ENCODE measurements around the gene NAA38. TPM values are rescaled to one million over a fixed set of nuclear protein-coding genes. Genes with fewer than 3 reads are reported as not detected.

NAA38 gene
- 170 TPM for polyA plus RNA-seq

GRCh38 chr17:7856811-7857712, at the start of gene NAA38:
Gene NAA38, minus strand, starts transcription at chr17:7857559. Its CDS starts 96 bp downstream, at chr17:7857463.
- no peaks in the 10 kb centered on the region for H3K27me3 Mint-ChIP-seq
- no peak within 1 kb of the TSS for H3K27ac Mint-ChIP-seq
- H3K36me3 Mint-ChIP-seq: no peaks in the 10 kb centered on the region
- H3K4me1 Mint-ChIP-seq: peaks cover 5 to 18% (median 8%) of the 10 kb centered on the region in 3 donors
- H3K4me3 Mint-ChIP-seq: no peak within 1 kb of the TSS
- no peaks in the 10 kb centered on the region for H3K9me3 Mint-ChIP-seq

- peaks cover 0 to 2% (median 0%) of the 10 kb centered on the region in 3 donors for H3K9me3 Mint-ChIP-seq
- no peak overlapping the region for H3K27ac Mint-ChIP-seq
- H3K27me3 Mint-ChIP-seq: no peaks in the 10 kb centered on the region
- no peak overlapping the region for H3K4me3 Mint-ChIP-seq
- H3K36me3 Mint-ChIP-seq: peaks cover 3% of the 10 kb centered on the region
- H3K4me1 Mint-ChIP-seq: no peaks in the 10 kb centered on the region
Observed at GRCh38 chr17:7903154-7904103, 46.1 kb upstream of the NAA38 start.

GRCh38 chr17:7897773-7898172, 40.4 kb upstream of the NAA38 start:
- Mint-ChIP-seq H3K36me3 (peaks cover 5% of the 10 kb centered on the region), H3K27ac (no peak overlapping the region), H3K4me1 (no peaks in the 10 kb centered on the region), H3K4me3 (no peak overlapping the region), H3K9me3 (no peaks in the 10 kb centered on the region), H3K27me3 (no peaks in the 10 kb centered on the region)

- no peak overlapping the region for H3K27ac Mint-ChIP-seq
Observed at GRCh38 chr17:7897090-7897489, 39.7 kb upstream of the NAA38 start.

GRCh38 chr17:7894866-7895265, 37.5 kb upstream of the NAA38 start:
- Mint-ChIP-seq H3K4me3 (no peak overlapping the region), H3K27ac (no peak overlapping the region), H3K4me1 (no peaks in the 10 kb centered on the region), H3K9me3 (no peaks in the 10 kb centered on the region), H3K27me3 (no peaks in the 10 kb centered on the region), H3K36me3 (peaks cover 5% of the 10 kb centered on the region)

More at GRCh38 chr17:7897090-7897489, 39.7 kb upstream of the NAA38 start:
- Mint-ChIP-seq H3K9me3 (no peaks in the 10 kb centered on the region), H3K27me3 (no peaks in the 10 kb centered on the region), H3K36me3 (peaks cover 5% of the 10 kb centered on the region), H3K4me1 (no peaks in the 10 kb centered on the region), H3K4me3 (no peak overlapping the region)

GRCh38 chr17:7894226-7894625, 36.9 kb upstream of the NAA38 start:
- Mint-ChIP-seq H3K4me1 (no peaks in the 10 kb centered on the region), H3K36me3 (peaks cover 5% of the 10 kb centered on the region), H3K27ac (no peak overlapping the region)

GRCh38 chr17:7893187-7893880, 36.0 kb upstream of the NAA38 start:
- no peak overlapping the region for H3K27ac Mint-ChIP-seq
- H3K36me3 Mint-ChIP-seq: peaks cover 5% of the 10 kb centered on the region
- no peaks in the 10 kb centered on the region for H3K4me1 Mint-ChIP-seq
- no peak overlapping the region for H3K4me3 Mint-ChIP-seq
- no peaks in the 10 kb centered on the region for H3K27me3 Mint-ChIP-seq
- no peaks in the 10 kb centered on the region for H3K9me3 Mint-ChIP-seq

More at GRCh38 chr17:7894226-7894625, 36.9 kb upstream of the NAA38 start:
- H3K4me3 Mint-ChIP-seq: no peak overlapping the region
- no peaks in the 10 kb centered on the region for H3K27me3 Mint-ChIP-seq
- no peaks in the 10 kb centered on the region for H3K9me3 Mint-ChIP-seq

GRCh38 chr17:7889166-7889955, 32.0 kb upstream of the NAA38 start:
- H3K4me3 Mint-ChIP-seq: no peak overlapping the region
- H3K4me1 Mint-ChIP-seq: no peaks in the 10 kb centered on the region
- H3K27ac Mint-ChIP-seq: no peak overlapping the region

GRCh38 chr17:7888184-7888920, 31.0 kb upstream of the NAA38 start, which contains the start of gene CHD3:
Gene CHD3, plus strand, starts transcription at chr17:7888789. Its CDS starts 212 bp downstream, at chr17:7889001.
- Mint-ChIP-seq H3K9me3 (no peaks in the 10 kb centered on the region), H3K27me3 (no peaks in the 10 kb centered on the region), H3K4me3 (no peak within 1 kb of the TSS), H3K36me3 (no peaks in the 10 kb centered on the region), H3K27ac (no peak within 1 kb of the TSS), H3K4me1 (peaks cover 0 to 2% (median 0%) of the 10 kb centered on the region in 3 donors)

More at GRCh38 chr17:7889166-7889955, 32.0 kb upstream of the NAA38 start:
- H3K36me3 Mint-ChIP-seq: no peaks in the 10 kb centered on the region
- no peaks in the 10 kb centered on the region for H3K27me3 Mint-ChIP-seq
- H3K9me3 Mint-ChIP-seq: no peaks in the 10 kb centered on the region

- peaks cover 0 to 2% (median 0%) of the 10 kb centered on the region in 3 donors for H3K4me1 Mint-ChIP-seq
- no peaks in the 10 kb centered on the region for H3K27me3 Mint-ChIP-seq
- no peaks in the 10 kb centered on the region for H3K9me3 Mint-ChIP-seq
- H3K4me3 Mint-ChIP-seq: no peak overlapping the region
- no peak overlapping the region for H3K27ac Mint-ChIP-seq
- no peaks in the 10 kb centered on the region for H3K36me3 Mint-ChIP-seq
Observed at GRCh38 chr17:7887482-7888183, 30.3 kb upstream of the NAA38 start.

GRCh38 chr17:7887038-7887481, 29.7 kb upstream of the NAA38 start:
- H3K4me3 Mint-ChIP-seq: no peak overlapping the region
- no peak overlapping the region for H3K27ac Mint-ChIP-seq
- H3K27me3 Mint-ChIP-seq: no peaks in the 10 kb centered on the region
- H3K36me3 Mint-ChIP-seq: no peaks in the 10 kb centered on the region
- no peaks in the 10 kb centered on the region for H3K9me3 Mint-ChIP-seq
- peaks cover 0 to 2% (median 0%) of the 10 kb centered on the region in 3 donors for H3K4me1 Mint-ChIP-seq

GRCh38 chr17:7886227-7887037, 29.1 kb upstream of the NAA38 start:
- Mint-ChIP-seq H3K9me3 (no peaks in the 10 kb centered on the region), H3K4me1 (peaks cover 0 to 2% (median 0%) of the 10 kb centered on the region in 3 donors), H3K27ac (no peak overlapping the region), H3K27me3 (no peaks in the 10 kb centered on the region), H3K36me3 (no peaks in the 10 kb centered on the region), H3K4me3 (no peak overlapping the region)

Measured in IgD-negative memory B cell (primary cell).